Caki2 (cell line): ENCODE data around the gene P2RY2. TPM values are rescaled to one million over a fixed set of nuclear protein-coding genes. Genes with fewer than 3 reads are reported as not detected.
"Not testable (repeated sequence)": the region's sequence is repeated elsewhere in the genome, so short reads cannot be mapped to it uniquely, and the experiment has no call there.

ENCODE experiments used
- DNase-seq: peaks from one replicate; pipeline ENCODE4 v3.0.0-alpha.2; 2015; ENCODE audit warnings: low read depth
- in situ Hi-C: cut with HindIII; loops from 2 replicates; pipeline ENCODE4 v1.10.0; 2016; ENCODE audit warnings: low sequenced_read_pairs, low pct_unique_long_range_greater_than_20kb, mixed read lengths
- total RNA-seq: library from RNA; depleted of rRNA; stranded (reverse); fragments of >200 nt; shearing (Covaris generic); gene quantifications from 2 replicates; pipeline ENCODE4 v1.2.3, GENCODE V29; 2014; ENCODE audit warnings: low replicate concordance

P2RY2 gene
- total RNA-seq, 1 experiment from 2014 or later = 0.47 TPM

DNA sequence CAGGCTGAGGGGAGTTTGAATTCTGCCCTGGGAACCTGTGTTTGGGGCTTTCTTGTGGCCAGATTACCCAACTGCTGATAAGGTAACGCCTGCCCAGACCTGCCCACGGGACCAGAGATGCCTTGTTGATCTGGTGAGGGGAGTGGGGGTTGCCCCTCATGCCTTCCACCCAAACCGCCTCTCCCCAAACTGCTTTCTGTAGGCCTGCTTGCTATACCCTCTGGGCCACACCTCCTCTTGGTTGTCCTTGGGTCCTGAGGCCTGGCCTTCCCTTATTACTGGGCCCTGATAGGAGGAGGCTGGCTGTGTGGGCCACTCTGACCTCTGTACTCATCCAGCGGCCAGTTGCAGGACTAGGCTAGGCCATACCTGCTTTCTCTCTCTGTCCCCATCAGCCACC lies 3.4 kb downstream of the P2RY2 start:
- DNase-seq = no peak
- in situ Hi-C loops = no loop called here

- in situ Hi-C loops = no loop called here
- DNase-seq = no peak
Observed at GRCh38 chr11:73221996-73222395, 3.9 kb downstream of the P2RY2 start.

GRCh38 chr11:73223998-73224730 lies 6.1 kb downstream of the P2RY2 start:
- in situ Hi-C loops = no loop called here
- no peak for DNase-seq

DNA sequence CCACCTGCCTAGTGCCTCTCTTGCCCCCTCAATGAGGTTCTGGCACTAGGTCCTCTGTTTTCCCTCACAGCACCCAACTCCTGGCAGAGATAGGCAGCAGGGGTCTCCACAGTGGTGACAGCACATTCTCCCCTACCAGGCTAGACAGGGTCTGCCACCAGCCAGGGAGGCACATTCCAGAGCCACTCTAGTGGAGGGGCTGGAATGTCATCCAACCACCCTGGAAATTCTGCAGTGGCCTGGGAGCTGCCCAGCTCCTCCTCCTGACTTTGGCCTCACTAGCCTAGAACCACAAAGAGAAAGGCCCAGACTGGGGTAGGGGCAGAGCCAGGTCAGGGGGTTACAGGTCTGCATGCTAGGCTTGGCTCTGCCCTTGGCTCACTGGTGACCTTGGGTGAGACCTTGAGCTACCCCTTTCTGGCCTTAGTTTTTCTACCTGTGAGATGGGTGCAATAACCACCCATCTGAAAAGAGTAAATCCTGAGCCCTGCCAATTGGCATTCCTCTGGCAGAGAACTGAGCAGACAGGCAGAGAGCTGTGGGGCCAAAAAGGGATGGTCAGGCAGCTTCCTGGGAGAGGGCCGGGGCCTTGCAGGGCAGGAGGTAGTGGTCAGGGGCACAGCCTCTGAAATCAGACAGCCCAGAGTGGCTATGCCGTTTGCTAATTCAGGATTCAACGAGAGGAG lies 7.1 kb downstream of the P2RY2 start:
- DNase-seq = no peak
- in situ Hi-C loops = no loop called here

- in situ Hi-C loops = no loop called here
- no peak for DNase-seq
Observed at GRCh38 chr11:73225851-73226250, 7.8 kb downstream of the P2RY2 start.

- DNase-seq = no peak
- in situ Hi-C loops = no loop called here
Observed at GRCh38 chr11:73226297-73227006, 8.4 kb downstream of the P2RY2 start.

DNA sequence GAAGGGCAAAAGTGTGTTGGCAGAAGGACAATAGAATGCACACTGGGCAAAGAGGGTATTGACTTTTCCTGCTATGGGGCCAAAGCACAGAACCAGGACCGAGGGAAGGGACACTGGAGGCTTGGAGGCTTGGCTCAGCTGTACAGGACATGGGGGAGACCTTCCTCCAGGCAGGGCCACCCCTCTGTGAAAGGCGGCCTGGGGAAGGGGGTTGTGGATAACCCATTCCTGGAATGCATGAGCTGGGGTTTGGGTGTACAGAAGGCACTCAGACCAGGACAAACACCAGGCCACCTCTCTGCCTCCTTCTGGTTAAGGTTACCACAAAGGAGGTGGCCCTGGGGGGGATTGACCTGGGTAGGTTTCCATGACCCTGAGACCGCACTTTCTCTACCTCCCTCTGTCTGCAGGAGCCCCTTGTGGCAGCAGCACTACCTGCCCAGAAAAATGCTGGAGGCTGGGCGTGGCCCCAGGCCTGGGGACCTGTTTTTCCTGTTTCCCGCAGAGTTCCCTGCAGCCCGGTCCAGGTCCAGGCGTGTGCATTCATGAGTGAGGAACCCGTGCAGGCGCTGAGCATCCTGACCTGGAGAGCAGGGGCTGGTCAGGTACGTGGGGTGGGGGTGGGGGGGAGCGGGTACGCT lies 9.6 kb downstream of the P2RY2 start:
- DNase-seq = no peak
- in situ Hi-C loops = no loop called here

DNA sequence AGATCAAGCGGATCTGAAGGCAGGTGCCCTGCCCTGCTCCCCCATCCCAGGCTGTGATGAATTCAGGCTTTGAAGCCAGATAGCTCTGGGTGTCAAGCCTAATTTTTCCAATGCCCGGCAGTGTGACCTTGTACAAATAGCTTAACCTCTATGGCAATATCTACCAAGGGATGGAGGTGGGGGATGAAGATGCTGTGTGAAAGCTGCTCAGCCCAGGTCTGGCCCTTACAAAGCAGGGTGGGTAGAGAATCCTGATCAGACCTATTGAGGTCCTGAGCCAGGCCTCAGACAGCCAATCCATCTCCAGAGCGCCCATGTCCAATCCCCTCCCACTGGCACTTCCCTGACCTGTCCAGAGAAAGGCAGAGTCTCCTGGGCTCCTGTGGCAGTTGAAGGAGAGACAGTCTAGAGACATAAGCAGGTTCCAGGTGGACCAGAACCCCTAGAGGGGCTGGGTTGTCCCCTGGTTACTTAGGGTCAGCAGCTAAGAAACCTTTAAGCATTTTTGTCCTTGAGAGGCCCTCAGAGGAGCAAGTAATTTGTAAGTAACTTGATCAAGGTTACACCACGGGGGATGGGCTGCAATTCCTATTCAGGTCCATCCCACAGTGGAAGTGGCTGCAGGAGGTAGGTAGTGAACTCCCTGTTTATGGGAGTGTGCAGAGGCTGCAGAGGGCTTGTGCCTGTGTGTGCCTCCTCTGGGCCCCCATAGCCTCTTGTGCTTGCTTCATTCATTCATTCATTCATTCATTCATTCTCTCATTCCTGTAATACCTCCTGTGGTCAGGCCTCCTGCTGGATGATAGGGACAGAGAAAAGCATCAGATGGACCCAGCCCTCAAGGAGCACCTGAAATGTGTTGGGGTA lies 10.4 kb downstream of the P2RY2 start:
- in situ Hi-C loops = no loop called here
- DNase-seq = no peak

DNA sequence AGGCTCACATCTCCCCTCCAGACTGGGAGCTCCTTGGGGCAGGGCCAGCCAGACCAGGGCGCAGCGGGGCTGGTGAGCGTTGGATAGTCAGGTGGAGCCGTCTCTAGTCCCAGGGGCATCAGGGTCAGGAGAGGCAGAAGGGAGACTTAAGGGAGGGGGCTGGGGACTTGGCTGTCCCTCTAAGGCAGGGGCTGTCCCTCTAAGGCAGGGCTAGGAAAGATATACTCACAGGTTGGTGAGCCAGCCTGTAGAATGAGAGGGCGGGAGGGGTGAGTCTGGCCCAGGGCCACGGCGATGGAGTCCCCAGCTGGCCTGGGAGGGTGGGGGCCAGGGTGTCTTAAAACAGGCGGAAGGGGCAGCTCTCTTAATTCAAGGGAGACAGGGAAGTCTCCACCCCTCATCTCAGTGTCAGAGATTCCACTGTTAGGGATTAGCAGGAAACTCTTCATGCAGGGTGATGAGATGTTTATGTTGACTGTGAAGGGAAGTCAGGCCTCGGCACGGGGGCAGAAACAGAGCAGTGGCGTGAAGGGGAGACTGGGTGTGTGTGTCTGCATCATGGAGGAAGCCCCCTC lies 11.3 kb downstream of the P2RY2 start:
- in situ Hi-C loops = no loop called here

DNA sequence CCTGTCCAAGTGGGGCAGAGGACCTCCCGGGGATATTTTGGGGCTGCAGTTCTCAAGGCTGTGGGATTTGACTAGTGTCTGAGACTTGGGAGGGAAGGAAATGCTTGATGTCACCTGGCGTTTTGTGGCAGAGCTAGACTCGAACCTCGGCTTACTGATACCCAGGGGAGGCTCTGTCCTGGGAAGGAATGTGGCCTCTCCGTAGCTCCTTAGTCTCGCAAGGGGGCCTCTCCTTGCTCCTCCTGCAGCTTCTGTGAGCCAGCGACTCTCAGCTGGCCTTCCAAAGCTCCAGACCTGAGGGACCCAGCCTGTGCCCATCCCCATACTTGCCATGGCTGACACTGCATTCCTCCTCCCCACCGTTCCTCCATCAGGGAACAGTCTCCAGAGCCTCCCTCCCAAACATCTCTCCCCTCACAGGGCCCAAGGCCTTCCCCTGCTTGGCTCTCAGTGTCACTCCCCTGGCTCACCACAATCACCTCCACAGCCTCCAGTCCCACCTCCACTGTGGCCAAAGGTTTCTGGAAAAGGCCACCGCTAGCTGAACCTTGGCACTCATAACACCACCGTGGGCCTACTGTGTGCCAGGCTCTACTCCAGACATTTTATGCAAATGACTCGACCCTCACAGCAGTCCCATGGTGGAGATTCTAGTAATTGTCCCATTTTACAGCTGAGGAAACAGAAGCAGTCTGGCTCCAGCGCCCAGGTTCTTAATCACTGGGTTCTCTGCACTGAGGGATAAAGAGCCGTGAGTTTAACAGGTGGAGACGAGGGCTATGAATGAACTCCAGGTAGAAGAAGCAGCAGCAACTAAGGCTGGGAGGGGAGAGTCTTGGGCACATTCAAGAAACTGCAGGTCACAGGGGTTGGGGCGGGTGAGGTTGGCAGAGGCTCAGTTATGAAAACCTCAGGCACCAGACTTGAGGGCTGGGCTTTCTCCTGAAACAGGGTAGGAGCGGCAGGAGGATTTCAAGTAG lies 12.1 kb downstream of the P2RY2 start:
- in situ Hi-C loops = no loop called here
- no peak for DNase-seq

More for the DNA sequence above, 11.3 kb downstream of the P2RY2 start:
- no peak for DNase-seq

DNA sequence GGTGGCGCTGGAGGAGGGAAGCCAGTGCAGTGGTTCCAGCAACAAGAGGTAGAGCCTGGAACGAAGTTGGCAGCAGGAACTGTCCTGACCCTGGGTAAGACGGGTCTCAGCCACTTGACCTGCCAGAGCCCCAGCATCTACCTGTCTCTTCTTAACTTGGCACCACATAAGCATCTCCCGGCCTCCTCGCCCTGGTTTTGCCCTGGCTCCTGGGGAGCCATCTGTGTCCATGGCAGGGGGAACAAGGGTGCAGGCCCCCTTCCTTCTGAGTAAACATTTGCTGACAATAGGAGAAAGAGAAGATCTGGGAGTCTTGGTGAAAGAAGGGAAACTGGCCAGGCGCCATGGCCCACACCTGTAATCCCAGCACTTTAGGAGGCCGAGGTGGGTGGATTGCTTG lies 12.8 kb downstream of the P2RY2 start:
- in situ Hi-C loops = no loop called here
- no peak for DNase-seq

DNA sequence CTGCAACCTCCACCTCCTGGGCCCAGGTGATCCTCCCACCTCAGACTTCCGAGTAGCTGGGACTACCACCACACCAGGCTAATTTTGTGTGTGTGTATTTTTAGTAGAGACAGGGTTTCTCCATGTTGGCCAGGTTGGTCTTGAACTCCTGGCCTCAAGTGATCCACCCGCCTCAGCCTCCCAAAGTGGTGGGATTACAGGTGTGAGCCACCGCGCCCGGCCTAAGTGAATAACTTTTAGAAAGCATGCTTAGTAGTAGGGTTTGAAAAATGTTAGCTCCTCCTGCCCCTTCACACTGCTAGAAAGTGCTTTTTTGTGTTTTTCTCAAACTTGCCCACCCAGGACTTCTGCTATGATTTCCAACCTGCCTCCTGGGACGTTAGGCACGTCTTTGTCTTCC lies 14.4 kb downstream of the P2RY2 start:
- in situ Hi-C loops, DNase-seq: not testable (repeated sequence)

DNA sequence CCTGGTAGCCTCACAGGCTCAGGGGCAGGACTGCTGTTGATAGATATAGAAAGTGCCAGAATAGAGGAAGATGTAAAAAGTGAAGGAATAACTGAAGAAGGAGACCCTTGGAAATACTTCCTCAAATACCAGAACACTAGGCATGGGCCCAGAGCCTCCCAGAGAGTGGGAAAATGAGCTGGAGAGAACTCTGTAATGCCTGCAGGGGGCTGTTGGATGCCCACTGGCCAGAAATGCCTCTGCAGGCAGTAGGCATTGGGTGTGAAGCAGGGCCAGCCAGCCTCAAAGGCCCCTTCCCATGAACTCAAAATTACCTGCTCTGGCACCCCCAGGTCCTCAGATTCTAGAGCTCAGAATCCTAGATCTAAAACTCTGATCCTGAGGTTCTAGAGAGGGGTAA lies 15.1 kb downstream of the P2RY2 start:
- in situ Hi-C loops = no loop called here

GRCh38 chr11:73233692-73234470 lies 15.8 kb downstream of the P2RY2 start:
- in situ Hi-C loops = no loop called here
- no peak for DNase-seq

More for the DNA sequence above, 15.1 kb downstream of the P2RY2 start:
- no peak for DNase-seq

GRCh38 chr11:73234471-73235181 lies 16.5 kb downstream of the P2RY2 start:
- in situ Hi-C loops = no loop called here
- no peak for DNase-seq
